ENCODE results near the gene PPP2R3A.

DNA sequence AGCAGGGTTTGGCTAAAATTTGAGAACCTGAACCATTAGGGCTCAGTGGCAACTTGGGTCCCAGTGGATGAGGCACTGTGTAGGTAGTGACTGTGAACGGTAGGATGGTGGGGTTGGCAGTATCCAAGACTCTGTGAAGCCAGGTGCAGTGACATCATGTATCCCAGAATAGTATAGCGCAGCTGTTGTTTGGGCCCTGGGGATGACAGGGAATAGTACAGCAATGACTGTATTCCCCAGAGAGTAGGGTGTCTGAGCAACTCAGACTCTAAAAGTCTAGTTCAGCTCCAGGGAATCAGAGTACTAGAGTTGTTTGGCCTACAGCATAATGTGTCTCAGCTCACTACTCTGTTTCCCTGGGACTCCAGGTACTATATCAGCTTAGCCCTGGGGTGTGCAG, 20.7 kb upstream of the PPP2R3A start:
- no peak for TF ChIP-seq POLR2AphosphoS5 (IDR thresholded peaks at IDR 0.05; ENCODE audit: low read depth, low read length)
- no peak for TF ChIP-seq POLR2A (IDR thresholded peaks at IDR 0.05; ENCODE audit: low read depth, low read length)
- no peak for TF ChIP-seq TAF1 (IDR thresholded peaks at IDR 0.05; ENCODE audit: borderline replicate concordance, low read depth, low read length)

All from GM12892 (cell line).